ELR (cell line): ENCODE results near the gene LRRC38.
"Not testable (repeated sequence)": the region's sequence is repeated elsewhere in the genome, so short reads cannot be mapped to it uniquely, and the experiment has no call there.

Source experiments
- DNase-seq: peaks from one replicate; pipeline ENCODE4 v3.0.0-alpha.2; 2015; ENCODE audit warnings: low read depth

LRRC38 gene

GRCh38 chr1:13513895-13514546 lies at the start of gene LRRC38:
TSS of gene LRRC38 (minus strand) at chr1:13514003. CDS start at chr1:13513593, 410 bp downstream.
- DNase-seq, result no peak

GRCh38 chr1:13562981-13563380 lies 49.2 kb upstream of the LRRC38 start:
- DNase-seq, result not testable (repeated sequence)

GRCh38 chr1:13560541-13560940 lies 46.7 kb upstream of the LRRC38 start:
- DNase-seq, result no peak

- DNase-seq, result no peak
These were observed 42.5 kb upstream of the LRRC38 start for GRCh38 chr1:13556224-13556764.

- no peak for DNase-seq
These were observed 41.0 kb upstream of the LRRC38 start for GRCh38 chr1:13554798-13555197.

- DNase-seq, result no peak
These were observed 36.9 kb upstream of the LRRC38 start for GRCh38 chr1:13550663-13551062.

GRCh38 chr1:13549521-13549920 lies 35.7 kb upstream of the LRRC38 start:
- DNase-seq, result no peak

GRCh38 chr1:13549021-13549420 lies 35.2 kb upstream of the LRRC38 start:
- DNase-seq, result no peak

GRCh38 chr1:13548281-13548680 lies 34.5 kb upstream of the LRRC38 start:
- DNase-seq, result no peak

GRCh38 chr1:13546791-13547190 lies 33.0 kb upstream of the LRRC38 start:
- no peak for DNase-seq

GRCh38 chr1:13544221-13544556 lies 30.4 kb upstream of the LRRC38 start:
- no peak for DNase-seq

- DNase-seq, result no peak
These were observed 29.8 kb upstream of the LRRC38 start for GRCh38 chr1:13543451-13544220.

GRCh38 chr1:13541435-13542215 lies 27.8 kb upstream of the LRRC38 start:
- no peak for DNase-seq

GRCh38 chr1:13540866-13541265 lies 27.1 kb upstream of the LRRC38 start:
- no peak for DNase-seq

- DNase-seq, result no peak
These were observed 25.9 kb upstream of the LRRC38 start for GRCh38 chr1:13539683-13540082.

GRCh38 chr1:13538832-13539231 lies 25.0 kb upstream of the LRRC38 start:
- DNase-seq, result no peak

GRCh38 chr1:13536571-13536970 lies 22.8 kb upstream of the LRRC38 start:
- DNase-seq, result no peak

- no peak for DNase-seq
These were observed 21.4 kb upstream of the LRRC38 start for GRCh38 chr1:13535227-13535626.

GRCh38 chr1:13528320-13528719 lies 14.5 kb upstream of the LRRC38 start:
- DNase-seq, result no peak

- DNase-seq, result no peak
These were observed 10.1 kb upstream of the LRRC38 start for GRCh38 chr1:13523780-13524477.

- DNase-seq, result no peak
These were observed 7.2 kb upstream of the LRRC38 start for GRCh38 chr1:13520985-13521384.

- no peak for DNase-seq
These were observed 3.5 kb upstream of the LRRC38 start for GRCh38 chr1:13517193-13517812.
